Mammary epithelial cell (primary cell): Measurements from ENCODE around the gene LIPN.

Experiments used
- EZH2 ChIP-seq: IDR thresholded peaks from 2 replicates; pipeline ENCODE4 v1.6.1; 2012; ENCODE audit warnings: low read length, inconsistent platforms, borderline replicate concordance
- TF ChIP-seq, protein P1 (sequence below), 2 donors: IDR thresholded peaks in 1 of 2; conservative IDR thresholded peaks in 1 of 2; 2 replicates each; pipeline ENCODE4 v1.5.1; 2011 to 2012; ENCODE audit warnings: inconsistent platforms in 2 of 2, low read length in 2 of 2, mild to moderate bottlenecking in 2 of 2, control low read depth in 1 of 2, low read depth in 1 of 2; ENCODE audit not compliant: insufficient read depth in 1 of 2; ENCODE audit errors: extremely low read depth in 1 of 2

DNA sequence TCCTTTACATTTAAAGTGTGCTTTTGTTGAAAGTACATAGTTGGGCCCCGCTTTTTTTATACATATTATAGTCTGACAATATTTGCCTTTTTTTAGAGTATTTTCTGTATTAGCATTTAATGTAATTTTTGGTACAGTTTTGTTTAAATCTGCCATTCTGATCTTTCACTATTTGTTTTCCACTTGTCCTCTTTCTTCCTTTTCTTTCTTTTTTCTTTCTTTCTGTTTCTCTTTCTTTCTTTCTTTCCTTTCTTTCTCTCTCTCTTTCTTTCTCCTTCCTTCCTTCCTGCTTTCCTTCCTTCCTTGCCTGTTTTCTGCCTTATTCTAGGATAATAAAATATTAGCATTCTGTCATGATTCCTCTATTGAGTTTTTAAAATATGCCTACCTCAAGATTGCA is 44.3 kb upstream of the LIPN start:
- TF ChIP-seq, protein P1, sequence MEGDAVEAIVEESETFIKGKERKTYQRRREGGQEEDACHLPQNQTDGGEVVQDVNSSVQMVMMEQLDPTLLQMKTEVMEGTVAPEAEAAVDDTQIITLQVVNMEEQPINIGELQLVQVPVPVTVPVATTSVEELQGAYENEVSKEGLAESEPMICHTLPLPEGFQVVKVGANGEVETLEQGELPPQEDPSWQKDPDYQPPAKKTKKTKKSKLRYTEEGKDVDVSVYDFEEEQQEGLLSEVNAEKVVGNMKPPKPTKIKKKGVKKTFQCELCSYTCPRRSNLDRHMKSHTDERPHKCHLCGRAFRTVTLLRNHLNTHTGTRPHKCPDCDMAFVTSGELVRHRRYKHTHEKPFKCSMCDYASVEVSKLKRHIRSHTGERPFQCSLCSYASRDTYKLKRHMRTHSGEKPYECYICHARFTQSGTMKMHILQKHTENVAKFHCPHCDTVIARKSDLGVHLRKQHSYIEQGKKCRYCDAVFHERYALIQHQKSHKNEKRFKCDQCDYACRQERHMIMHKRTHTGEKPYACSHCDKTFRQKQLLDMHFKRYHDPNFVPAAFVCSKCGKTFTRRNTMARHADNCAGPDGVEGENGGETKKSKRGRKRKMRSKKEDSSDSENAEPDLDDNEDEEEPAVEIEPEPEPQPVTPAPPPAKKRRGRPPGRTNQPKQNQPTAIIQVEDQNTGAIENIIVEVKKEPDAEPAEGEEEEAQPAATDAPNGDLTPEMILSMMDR (conservative IDR thresholded peaks at IDR 0.05 in 1 of 2, IDR thresholded peaks at IDR 0.05 in 1 of 2; ENCODE audit: extremely low read depth in 1 of 2, insufficient read depth in 1 of 2, low read depth in 1 of 2, low read length in 2 of 2): no peak
- TF ChIP-seq EZH2: no peak
